Adrenal gland (tissue), 12 donors: ENCODE measurements around the gene NR6A1. TPM values are rescaled to one million over a fixed set of nuclear protein-coding genes. Genes with fewer than 3 reads are reported as not detected.

Experiments used
- DNase-seq, 7 donors: peaks; one replicate each; pipeline ENCODE4 v3.0.0-alpha.2; 2019 to 2020
- H3K27ac ChIP-seq, 5 donors: fragments of 200-600 bp; sonication (generic) in 4 of 5; 1 replicate in 3 of 5; 2 replicates in 2 of 5; pipeline versions ENCODE4 v1.5.1 to v1.8.0; 2016 to 2020; ENCODE audit warnings: mild to moderate bottlenecking in 1 of 5
- H3K27me3 ChIP-seq: fragments of 200-600 bp; 2 replicates; pipeline ENCODE4 v1.8.0; 2021
- H3K36me3 ChIP-seq, 2 donors: fragments of 200-600 bp; replicated peaks in 1 of 2; 1 replicate in 1 of 2; 2 replicates in 1 of 2; pipeline versions ENCODE4 v1.5.1 to v1.8.0; 2018 to 2022
- H3K4me1 ChIP-seq, 2 donors: fragments of 200-600 bp; replicated peaks in 1 of 2; 1 replicate in 1 of 2; 2 replicates in 1 of 2; pipeline versions ENCODE4 v1.5.1 to v1.8.0; 2018 to 2021
- H3K4me3 ChIP-seq, 4 donors: fragments of 200-600 bp; sonication (generic) in 3 of 4; one replicate each; pipeline ENCODE4 v1.5.1; 2016 to 2018
- H3K9me3 ChIP-seq, 3 donors: fragments of 200-600 bp; sonication (generic) in 1 of 3; replicated peaks in 1 of 3; 1 replicate in 2 of 3; 2 replicates in 1 of 3; pipeline versions ENCODE4 v1.5.1 to v1.8.0; 2016 to 2021
- POLR2A ChIP-seq, 2 donors: fragments of 450-650 bp; IDR thresholded peaks; one replicate each; pipeline ENCODE4 v1.6.1; 2017; ENCODE audit warnings: antibody characterized with exemption in 2 of 2, mild to moderate bottlenecking in 2 of 2, moderate library complexity in 1 of 2
- WGBS, 4 donors: extraction: QIAGEN DNeasy Blood & Tissue Kit in 2 of 4; methylation state at CpG; one replicate each; pipeline versions ENCODE4 v1.1.5 to v1.1.7; 2013 to 2017; 5-methylcytosine and 5-hydroxymethylcytosine counted together
- intact Hi-C, 2 donors: fragments of 100-400 bp; cut with DNase I; formaldehyde crosslinking; loops; one replicate each; pipeline versions ENCODE4 v1.14.1 to v1.15.0; 2022 to 2023
- polyA plus RNA-seq, 3 donors: library from polyadenylated mRNA; stranded (reverse); fragments of 200-250 nt in 2 of 3; fragments of 350-450 nt in 1 of 3; fragmentation: Illumina TruSeq in 1 of 3; extraction: RNeasy Lipid Tissue Mini Kit (QIAGEN cat#74804) in 1 of 3; gene quantifications; one replicate each; pipeline ENCODE4 v1.2.3, GENCODE V29; 2013 to 2014
- total RNA-seq, 9 donors: library from RNA; depleted of rRNA in 4 of 9; stranded (reverse); fragments of >200 nt in 4 of 9; fragments of 120-200 nt in 1 of 9; fragmentation: NEBNext Ultra II Directional in 1 of 9; extraction: Animal tissue kit (Norgen Biotek cat#: 25700) in 1 of 9; gene quantifications; one replicate each; pipeline versions ENCODE4 v1.1.0 to v1.2.4, GENCODE V29; 2013 to 2023
- TF ChIP-seq, protein P1 (sequence below), 6 experiments: fragments of 450-650 bp in 4 of 6; fragments of 200-600 bp in 2 of 6; sonication (generic) in 1 of 6; IDR thresholded peaks; 1 replicate in 5 of 6; 2 replicates in 1 of 6; pipeline versions ENCODE4 v1.5.1 to v1.8.0; 2016 to 2021; ENCODE audit warnings: antibody characterized with exemption in 6 of 6, mild to moderate bottlenecking in 2 of 6, moderate library complexity in 1 of 6
- donor health status: healthy with polysubstance abuse.
- donor health status: Bipolar disorder and iron deficiency.
- donor health status: DM: yes; HTN: yes; CAD: no.
- donor health status: DM: no; HTN: no; CAD: no.
- donor health status: DM: no; HTN: no; CAD: no.
- donor health status: DM: yes; HTN: yes; CAD: no.

Gene NR6A1
- total and polyA plus RNA-seq, 12 donors = 0.46 to 9.8 (median 1.5) TPM

- Histone ChIP-seq H3K4me3 (no peak overlapping the region), H3K9me3 (no peaks in the 10 kb centered on the region), H3K27me3 (no peaks in the 10 kb centered on the region), H3K4me1 (peaks cover 25 to 35% of the 10 kb centered on the region in 2 donors), H3K27ac (no peak overlapping the region), H3K36me3 (no peaks in the 10 kb centered on the region)
- DNase-seq = no peak
- TF ChIP-seq, protein P1, sequence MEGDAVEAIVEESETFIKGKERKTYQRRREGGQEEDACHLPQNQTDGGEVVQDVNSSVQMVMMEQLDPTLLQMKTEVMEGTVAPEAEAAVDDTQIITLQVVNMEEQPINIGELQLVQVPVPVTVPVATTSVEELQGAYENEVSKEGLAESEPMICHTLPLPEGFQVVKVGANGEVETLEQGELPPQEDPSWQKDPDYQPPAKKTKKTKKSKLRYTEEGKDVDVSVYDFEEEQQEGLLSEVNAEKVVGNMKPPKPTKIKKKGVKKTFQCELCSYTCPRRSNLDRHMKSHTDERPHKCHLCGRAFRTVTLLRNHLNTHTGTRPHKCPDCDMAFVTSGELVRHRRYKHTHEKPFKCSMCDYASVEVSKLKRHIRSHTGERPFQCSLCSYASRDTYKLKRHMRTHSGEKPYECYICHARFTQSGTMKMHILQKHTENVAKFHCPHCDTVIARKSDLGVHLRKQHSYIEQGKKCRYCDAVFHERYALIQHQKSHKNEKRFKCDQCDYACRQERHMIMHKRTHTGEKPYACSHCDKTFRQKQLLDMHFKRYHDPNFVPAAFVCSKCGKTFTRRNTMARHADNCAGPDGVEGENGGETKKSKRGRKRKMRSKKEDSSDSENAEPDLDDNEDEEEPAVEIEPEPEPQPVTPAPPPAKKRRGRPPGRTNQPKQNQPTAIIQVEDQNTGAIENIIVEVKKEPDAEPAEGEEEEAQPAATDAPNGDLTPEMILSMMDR (IDR thresholded peaks at IDR 0.05) = no peak
- no peak for TF ChIP-seq POLR2A (IDR thresholded peaks at IDR 0.05)
- intact Hi-C loops = no loop called here
- WGBS, 4 donors = 78 to 92% (median 82%) methylated on average over 5 of the region's 5 CpGs
Observed at GRCh38 chr9:124514874-124515273, 256.2 kb downstream of the NR6A1 start.

DNA sequence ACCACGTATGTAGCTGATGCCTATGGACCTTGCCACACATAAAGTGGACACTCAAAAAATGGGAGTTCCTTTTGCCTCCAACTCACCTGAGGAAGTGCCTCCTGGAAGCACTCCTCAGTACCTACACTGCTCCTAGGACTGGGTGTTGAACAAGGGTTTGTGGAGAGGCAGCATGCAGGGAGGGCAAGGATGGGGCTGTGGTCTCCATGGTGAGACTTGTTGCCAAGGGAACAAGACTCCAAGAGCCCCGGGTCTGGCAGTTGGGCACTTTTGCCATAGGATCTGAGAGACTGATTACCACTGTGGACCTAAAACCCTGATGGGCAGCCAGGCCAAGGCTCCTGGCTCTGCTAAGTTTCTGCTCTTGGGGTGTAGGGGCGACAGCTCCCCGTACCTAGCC, 257.0 kb downstream of the NR6A1 start:
- WGBS, 4 donors = 78 to 92% (median 85%) methylated on average over 4 of the region's 4 CpGs
- no peaks in the 10 kb centered on the region for H3K9me3 ChIP-seq
- peaks cover 25 to 35% of the 10 kb centered on the region in 2 donors for H3K4me1 ChIP-seq
- intact Hi-C loops = no loop called here
- no peaks in the 10 kb centered on the region for H3K27me3 ChIP-seq
- no peak for TF ChIP-seq POLR2A (IDR thresholded peaks at IDR 0.05)
- TF ChIP-seq, protein P1 (IDR thresholded peaks at IDR 0.05) = no peak
- no peaks in the 10 kb centered on the region for H3K36me3 ChIP-seq
- H3K4me3 ChIP-seq = no peak overlapping the region
- H3K27ac ChIP-seq = peak overlapping the region in 2 of 5 donors; percentile 13 to 77
- no peak for DNase-seq

DNA sequence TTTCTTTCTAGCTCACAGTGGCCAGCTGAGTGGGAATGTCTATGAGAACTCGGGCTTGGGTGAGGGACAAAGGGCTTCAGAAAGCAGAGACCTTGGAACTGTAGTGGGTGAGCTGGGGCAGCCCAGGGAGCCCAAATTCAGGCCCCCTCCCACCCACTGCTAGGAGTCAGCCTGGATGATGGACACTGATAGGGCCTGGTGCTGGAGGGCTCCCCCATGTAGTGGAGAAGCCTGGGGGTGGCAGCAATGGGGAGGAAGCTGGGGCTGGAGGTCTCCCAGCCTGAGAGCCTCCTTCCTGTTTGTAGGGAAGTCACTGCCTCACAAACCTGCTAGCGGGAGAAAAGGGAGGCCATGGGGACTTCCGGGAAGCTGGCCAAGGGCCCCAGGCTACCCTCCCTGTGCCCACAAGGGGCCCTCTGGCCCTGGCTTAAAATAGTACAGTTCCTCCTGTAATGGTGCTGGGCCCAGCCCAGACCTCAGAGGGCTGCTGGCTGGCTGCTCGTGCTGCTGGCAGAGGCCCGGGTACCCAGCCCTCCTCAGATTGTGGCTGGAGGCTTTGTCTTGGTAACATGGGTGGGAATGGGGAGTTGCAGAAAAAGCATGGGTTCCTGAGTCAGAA, 257.6 kb downstream of the NR6A1 start:
- no peaks in the 10 kb centered on the region for H3K9me3 ChIP-seq
- intact Hi-C loops = no loop called here
- DNase-seq = peak in 3 of 7 donors; percentile 27 to 63 (median 35)
- no peaks in the 10 kb centered on the region for H3K36me3 ChIP-seq
- peaks cover 25 to 35% of the 10 kb centered on the region in 2 donors for H3K4me1 ChIP-seq
- H3K27ac ChIP-seq = peak overlapping the region; percentile 13 to 77 (median 38)
- H3K27me3 ChIP-seq = no peaks in the 10 kb centered on the region
- TF ChIP-seq, protein P1 (IDR thresholded peaks at IDR 0.05) = no peak
- TF ChIP-seq POLR2A (IDR thresholded peaks at IDR 0.05) = no peak
- 13 to 38% (median 29%) methylated on average over 1 to 5 of the region's 5 CpGs for WGBS, 4 donors
- no peak overlapping the region for H3K4me3 ChIP-seq

DNA sequence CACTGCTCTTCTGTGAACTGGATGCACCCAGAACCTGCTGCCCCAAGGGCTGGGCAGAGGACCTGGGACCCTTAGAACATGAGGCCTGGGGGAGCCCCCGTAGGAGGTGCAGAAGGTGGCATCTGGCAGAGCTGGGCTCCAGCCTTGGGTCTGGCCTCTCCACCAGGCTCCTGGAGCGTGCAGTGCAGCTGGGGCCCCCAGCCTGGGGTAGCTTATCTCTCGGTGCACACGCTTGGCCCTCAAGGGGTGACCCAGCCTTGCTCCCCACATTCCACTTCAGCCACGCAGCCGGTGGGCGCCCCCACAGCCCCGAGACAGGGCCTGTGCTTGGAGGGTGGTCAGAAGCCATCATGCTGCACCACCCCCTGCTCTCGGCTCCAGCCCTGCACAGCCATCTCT, 258.3 kb downstream of the NR6A1 start:
- 46 to 94% (median 51%) methylated on average over 3 to 9 of the region's 9 CpGs for WGBS, 4 donors
- Histone ChIP-seq H3K9me3 (no peaks in the 10 kb centered on the region), H3K4me1 (peaks cover 25 to 36% of the 10 kb centered on the region in 2 donors), H3K36me3 (no peaks in the 10 kb centered on the region), H3K27ac (peak overlapping the region; percentile 7 to 77 (median 38)), H3K4me3 (no peak overlapping the region), H3K27me3 (no peaks in the 10 kb centered on the region)
- DNase-seq = no peak
- no peak for TF ChIP-seq POLR2A (IDR thresholded peaks at IDR 0.05)
- TF ChIP-seq, protein P1 (IDR thresholded peaks at IDR 0.05) = no peak
- intact Hi-C loops = no loop called here
